ENCODE data around the gene FZD4. TPM values are rescaled to one million over a fixed set of nuclear protein-coding genes. Genes with fewer than 3 reads are reported as not detected.

FZD4 gene
- total RNA-seq, 1 experiment from 2014 or later, result 4.5 TPM

DNA sequence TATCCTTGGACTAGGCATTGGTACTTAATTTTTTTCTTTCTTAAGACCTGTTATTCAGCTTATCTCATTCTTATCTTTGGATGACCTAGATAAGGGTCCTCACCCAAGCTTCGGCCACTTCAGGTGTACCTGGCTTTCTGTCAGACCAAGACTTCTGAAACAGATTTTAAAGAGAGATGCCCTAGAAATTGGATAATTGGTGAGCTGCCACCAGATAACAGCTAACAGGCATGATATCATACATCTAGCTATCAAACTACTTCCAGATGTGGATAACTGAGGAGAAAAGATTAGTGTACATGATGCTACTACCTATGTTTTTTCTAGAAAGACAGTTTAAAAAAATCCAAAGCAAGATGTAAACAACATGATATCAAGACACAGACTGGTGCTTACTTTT, 52.9 kb downstream of the FZD4 start:
- no peak overlapping the region for H3K27ac Mint-ChIP-seq

More for the DNA sequence above, 52.9 kb downstream of the FZD4 start:
- no peak for DNase-seq
- Histone ChIP-seq H2BK120ac (ENCODE audit: low read depth, low read length, poor library complexity, severe bottlenecking) (no peak overlapping the region), H4K5ac (ENCODE audit: insufficient read length, low read depth, low read length) (no peak overlapping the region), H3K27ac (ENCODE audit: insufficient read length, low read depth, low read length) (no peak overlapping the region), H3K4me2 (ENCODE audit: insufficient read depth, insufficient read length, low read length) (no peak overlapping the region), H3K9ac (ENCODE audit: extremely low read depth, insufficient read length, low read length) (no peak overlapping the region), H3K56ac (ENCODE audit: insufficient read length, low read depth, low read length) (no peak overlapping the region), H3K23me2 (ENCODE audit: insufficient read length, low read depth, low read length, poor library complexity, severe bottlenecking) (no peaks in the 10 kb centered on the region), H3K4ac (ENCODE audit: low read depth, low read length) (no peak overlapping the region), H3K14ac (ENCODE audit: insufficient read depth, low read length) (no peak overlapping the region), H4K20me1 (ENCODE audit: control insufficient read depth, insufficient read depth, insufficient read length) (no peaks in the 10 kb centered on the region), H2BK20ac (ENCODE audit: low read depth, low read length, poor library complexity, severe bottlenecking) (no peak overlapping the region), H2BK5ac (ENCODE audit: insufficient read length, low read length) (no peak overlapping the region), H2AK5ac (ENCODE audit: insufficient read length, low read length) (no peak overlapping the region), H3K27me3 (ENCODE audit: insufficient read depth, low read length) (no peaks in the 10 kb centered on the region), H3K23ac (ENCODE audit: insufficient read length, low read depth, low read length) (no peak overlapping the region), H3K79me1 (ENCODE audit: insufficient read depth, low read depth, low read length, poor library complexity, severe bottlenecking) (no peaks in the 10 kb centered on the region), H2BK15ac (ENCODE audit: low read depth, low read length) (no peak overlapping the region), H3K18ac (ENCODE audit: insufficient read length, low read depth, low read length) (no peak overlapping the region), H2BK12ac (ENCODE audit: insufficient read length, low read depth, low read length) (no peak overlapping the region), H2AFZ (ENCODE audit: low read length) (no peak overlapping the region), H4K91ac (ENCODE audit: insufficient read length, low read depth, low read length) (no peak overlapping the region), H3K79me2 (ENCODE audit: insufficient read depth, low read length) (no peaks in the 10 kb centered on the region), H3T11ph (ENCODE audit: low read length) (no peak overlapping the region), H3K9me3 (ENCODE audit: control insufficient read depth, low read depth, low read length) (no peaks in the 10 kb centered on the region), H4K8ac (replicated peaks; ENCODE audit: insufficient read length, low read depth, low read length) (no peak overlapping the region), H3K4me1 (ENCODE audit: insufficient read depth, low read length) (no peaks in the 10 kb centered on the region)
- WGBS (ENCODE audit: extremely low coverage, insufficient read length, low lambda C conversion rate), result no CpG with 5 or more reads among the region's 1 CpG
- Mint-ChIP-seq H3K4me1 (no peaks in the 10 kb centered on the region), H3K9me3 (no peaks in the 10 kb centered on the region), H3K27me3 (ENCODE audit: low read depth) (no peaks in the 10 kb centered on the region), H3K4me3 (no peak overlapping the region), H3K36me3 (ENCODE audit: insufficient read depth in 1 of 3, low read depth in 3 of 3) (no peaks in the 10 kb centered on the region)
- TF ChIP-seq, protein P1, sequence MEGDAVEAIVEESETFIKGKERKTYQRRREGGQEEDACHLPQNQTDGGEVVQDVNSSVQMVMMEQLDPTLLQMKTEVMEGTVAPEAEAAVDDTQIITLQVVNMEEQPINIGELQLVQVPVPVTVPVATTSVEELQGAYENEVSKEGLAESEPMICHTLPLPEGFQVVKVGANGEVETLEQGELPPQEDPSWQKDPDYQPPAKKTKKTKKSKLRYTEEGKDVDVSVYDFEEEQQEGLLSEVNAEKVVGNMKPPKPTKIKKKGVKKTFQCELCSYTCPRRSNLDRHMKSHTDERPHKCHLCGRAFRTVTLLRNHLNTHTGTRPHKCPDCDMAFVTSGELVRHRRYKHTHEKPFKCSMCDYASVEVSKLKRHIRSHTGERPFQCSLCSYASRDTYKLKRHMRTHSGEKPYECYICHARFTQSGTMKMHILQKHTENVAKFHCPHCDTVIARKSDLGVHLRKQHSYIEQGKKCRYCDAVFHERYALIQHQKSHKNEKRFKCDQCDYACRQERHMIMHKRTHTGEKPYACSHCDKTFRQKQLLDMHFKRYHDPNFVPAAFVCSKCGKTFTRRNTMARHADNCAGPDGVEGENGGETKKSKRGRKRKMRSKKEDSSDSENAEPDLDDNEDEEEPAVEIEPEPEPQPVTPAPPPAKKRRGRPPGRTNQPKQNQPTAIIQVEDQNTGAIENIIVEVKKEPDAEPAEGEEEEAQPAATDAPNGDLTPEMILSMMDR (conservative IDR thresholded peaks at IDR 0.05), result no peak
